ENCODE results near the gene RBM4B.

DNA sequence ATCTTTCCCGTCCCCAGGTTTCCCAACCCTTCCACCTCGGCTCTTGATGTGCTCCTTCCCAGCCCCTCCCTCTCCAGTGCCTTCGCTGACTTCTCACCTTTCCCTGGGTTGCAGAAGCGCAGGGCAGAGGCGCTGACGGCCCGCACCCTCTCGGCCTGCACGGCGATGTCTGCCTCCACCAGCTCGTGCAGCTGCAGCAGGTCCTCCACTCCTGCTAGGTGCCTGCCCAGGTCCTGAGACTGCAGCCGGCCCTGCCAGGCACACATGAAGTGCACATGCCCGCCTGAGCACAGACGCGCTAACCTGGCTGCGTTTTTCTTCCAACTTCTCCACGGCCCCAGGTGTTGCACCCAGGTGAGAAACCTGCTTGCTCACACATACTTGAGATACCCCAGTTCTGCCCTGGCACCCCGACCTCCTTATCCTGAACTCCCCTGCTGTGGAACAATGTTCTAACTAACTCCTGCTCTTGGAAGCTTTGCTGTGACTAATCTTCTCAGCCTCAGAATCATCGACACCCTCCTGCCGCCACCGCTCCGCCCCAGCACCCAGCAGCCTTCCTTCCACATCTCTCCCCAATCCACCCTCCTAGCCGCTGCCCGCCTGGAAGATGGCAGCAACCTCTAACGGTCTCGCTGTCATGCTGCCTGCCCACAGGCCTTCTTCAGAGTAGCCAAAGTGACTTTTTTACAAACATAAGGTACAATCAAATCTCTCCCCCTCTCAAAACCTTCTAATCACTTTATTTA lies 28.1 kb upstream of the RBM4B start:
- no peak for TF ChIP-seq CTCF (IDR thresholded peaks at IDR 0.05; ENCODE audit: low read length)
- TF ChIP-seq EZH2 (IDR thresholded peaks at IDR 0.05; ENCODE audit: borderline replicate concordance, low read length), result no peak

Measured in OCI-LY1 (cell line).